ENCODE measurements around the gene AASS. TPM values are rescaled to one million over a fixed set of nuclear protein-coding genes. Genes with fewer than 3 reads are reported as not detected.

The AASS gene
- total RNA-seq, 2 experiments from 2014 or later: not detected

DNA sequence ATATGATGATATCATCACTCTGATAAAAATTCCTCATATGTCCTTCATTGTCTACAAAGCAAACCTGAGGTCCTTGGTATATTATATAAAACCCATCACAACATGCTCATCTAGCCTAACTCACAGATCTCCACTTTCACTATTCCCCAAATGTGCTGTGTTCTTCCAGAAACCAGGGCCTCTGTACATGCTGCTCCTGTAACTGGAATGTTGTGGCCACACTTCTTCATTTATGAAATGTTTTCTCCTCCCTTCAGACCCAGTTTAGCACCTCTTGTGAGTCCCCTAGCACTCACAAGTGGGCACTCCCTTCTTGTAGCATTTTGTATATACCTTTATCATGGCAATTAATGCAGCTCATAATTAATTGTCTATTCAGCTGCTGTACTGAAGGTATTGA lies 61.9 kb downstream of the AASS start:
- no peak overlapping the region for H3K4me2 ChIP-seq (ENCODE audit: low read length)
- no TSS peak for BruUV-seq (replicated peaks)
- no peak for TF ChIP-seq EZH2phosphoT487 (IDR thresholded peaks at IDR 0.05; ENCODE audit: borderline replicate concordance, low read depth, low read length)
- TF ChIP-seq, protein P1, sequence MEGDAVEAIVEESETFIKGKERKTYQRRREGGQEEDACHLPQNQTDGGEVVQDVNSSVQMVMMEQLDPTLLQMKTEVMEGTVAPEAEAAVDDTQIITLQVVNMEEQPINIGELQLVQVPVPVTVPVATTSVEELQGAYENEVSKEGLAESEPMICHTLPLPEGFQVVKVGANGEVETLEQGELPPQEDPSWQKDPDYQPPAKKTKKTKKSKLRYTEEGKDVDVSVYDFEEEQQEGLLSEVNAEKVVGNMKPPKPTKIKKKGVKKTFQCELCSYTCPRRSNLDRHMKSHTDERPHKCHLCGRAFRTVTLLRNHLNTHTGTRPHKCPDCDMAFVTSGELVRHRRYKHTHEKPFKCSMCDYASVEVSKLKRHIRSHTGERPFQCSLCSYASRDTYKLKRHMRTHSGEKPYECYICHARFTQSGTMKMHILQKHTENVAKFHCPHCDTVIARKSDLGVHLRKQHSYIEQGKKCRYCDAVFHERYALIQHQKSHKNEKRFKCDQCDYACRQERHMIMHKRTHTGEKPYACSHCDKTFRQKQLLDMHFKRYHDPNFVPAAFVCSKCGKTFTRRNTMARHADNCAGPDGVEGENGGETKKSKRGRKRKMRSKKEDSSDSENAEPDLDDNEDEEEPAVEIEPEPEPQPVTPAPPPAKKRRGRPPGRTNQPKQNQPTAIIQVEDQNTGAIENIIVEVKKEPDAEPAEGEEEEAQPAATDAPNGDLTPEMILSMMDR (conservative IDR thresholded peaks at IDR 0.05; ENCODE audit: low read length): no peak
- H3K4me3 ChIP-seq (ENCODE audit: low read depth, low read length, poor library complexity, severe bottlenecking): no peak overlapping the region
- H4K20me1 ChIP-seq (ENCODE audit: insufficient read depth, low read length): no peaks in the 10 kb centered on the region
- no peaks in the 10 kb centered on the region for H3K79me2 ChIP-seq (ENCODE audit: insufficient read depth, low read depth, low read length)
- H3K9me3 ChIP-seq (ENCODE audit: low read length): no peaks in the 10 kb centered on the region
- ChIA-PET CTCF (ENCODE audit: unreplicated experiment) (no interaction called here), POLR2A (interaction anchor here (1.4 kb wide), 1 partner anchor 11 kb away, joined by 4 read pairs; no protein-coding TSS in a partner anchor)
- DNase-seq (ENCODE audit: low spot score): no peak
- no peaks in the 10 kb centered on the region for H3K36me3 ChIP-seq (ENCODE audit: insufficient read depth, low read length)
- no peak overlapping the region for H3K27ac ChIP-seq (ENCODE audit: low read depth, low read length, poor library complexity, severe bottlenecking)
- H2AFZ ChIP-seq (ENCODE audit: low read length): no peak overlapping the region
- no peaks in the 10 kb centered on the region for H3K9me2 ChIP-seq (ENCODE audit: insufficient read depth, low read length)
- intact Hi-C loops (cut with micrococcal nuclease; ENCODE audit: unreplicated experiment): no loop called here
- H3K4me1 ChIP-seq (ENCODE audit: insufficient read depth, low read length, poor library complexity, severe bottlenecking): no peaks in the 10 kb centered on the region

DNA sequence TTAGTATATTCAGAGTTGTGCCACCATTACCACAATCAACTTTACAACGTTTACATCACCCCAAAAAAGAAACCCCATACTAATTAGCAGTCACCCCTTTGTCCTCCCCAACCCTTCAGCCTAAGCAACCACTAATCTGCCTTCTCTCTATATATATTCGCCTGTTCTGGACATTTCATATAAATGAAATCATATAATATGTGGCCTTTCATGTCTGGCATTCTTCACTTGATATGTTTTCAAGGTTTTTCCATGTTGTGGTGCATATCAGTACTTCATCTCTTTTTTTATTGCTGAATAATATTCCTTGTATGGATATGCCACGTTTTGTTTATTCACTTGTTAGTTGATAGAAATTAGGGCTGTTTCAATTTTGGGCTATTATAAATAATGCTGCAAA lies 70.4 kb downstream of the AASS start:
- no peak overlapping the region for H3K27ac ChIP-seq (ENCODE audit: low read depth, low read length, poor library complexity, severe bottlenecking)
- H3K4me2 ChIP-seq (ENCODE audit: low read length): no peak overlapping the region
- no TSS peak for BruUV-seq (replicated peaks)
- POLR2A ChIA-PET: no interaction called here
- H3K36me3 ChIP-seq (ENCODE audit: insufficient read depth, low read length): no peaks in the 10 kb centered on the region
- no peak for DNase-seq (ENCODE audit: low spot score)
- no peak for TF ChIP-seq EZH2phosphoT487 (IDR thresholded peaks at IDR 0.05; ENCODE audit: borderline replicate concordance, low read depth, low read length)
- TF ChIP-seq, protein P1 (conservative IDR thresholded peaks at IDR 0.05; ENCODE audit: low read length): no peak
- H2AFZ ChIP-seq (ENCODE audit: low read length): no peak overlapping the region
- H3K79me2 ChIP-seq (ENCODE audit: insufficient read depth, low read depth, low read length): no peaks in the 10 kb centered on the region
- intact Hi-C loops (cut with micrococcal nuclease; ENCODE audit: unreplicated experiment): no loop called here
- no peak overlapping the region for H3K4me3 ChIP-seq (ENCODE audit: low read depth, low read length, poor library complexity, severe bottlenecking)
- no peaks in the 10 kb centered on the region; the same call in 1 of the 2 replicates for H4K20me1 ChIP-seq (ENCODE audit: insufficient read depth, low read length)
- CTCF ChIA-PET (ENCODE audit: unreplicated experiment): no interaction called here
- no peaks in the 10 kb centered on the region for H3K9me2 ChIP-seq (ENCODE audit: insufficient read depth, low read length)
- H3K9me3 ChIP-seq (ENCODE audit: low read length): no peaks in the 10 kb centered on the region
- no peaks in the 10 kb centered on the region for H3K4me1 ChIP-seq (ENCODE audit: insufficient read depth, low read length, poor library complexity, severe bottlenecking)

DNA sequence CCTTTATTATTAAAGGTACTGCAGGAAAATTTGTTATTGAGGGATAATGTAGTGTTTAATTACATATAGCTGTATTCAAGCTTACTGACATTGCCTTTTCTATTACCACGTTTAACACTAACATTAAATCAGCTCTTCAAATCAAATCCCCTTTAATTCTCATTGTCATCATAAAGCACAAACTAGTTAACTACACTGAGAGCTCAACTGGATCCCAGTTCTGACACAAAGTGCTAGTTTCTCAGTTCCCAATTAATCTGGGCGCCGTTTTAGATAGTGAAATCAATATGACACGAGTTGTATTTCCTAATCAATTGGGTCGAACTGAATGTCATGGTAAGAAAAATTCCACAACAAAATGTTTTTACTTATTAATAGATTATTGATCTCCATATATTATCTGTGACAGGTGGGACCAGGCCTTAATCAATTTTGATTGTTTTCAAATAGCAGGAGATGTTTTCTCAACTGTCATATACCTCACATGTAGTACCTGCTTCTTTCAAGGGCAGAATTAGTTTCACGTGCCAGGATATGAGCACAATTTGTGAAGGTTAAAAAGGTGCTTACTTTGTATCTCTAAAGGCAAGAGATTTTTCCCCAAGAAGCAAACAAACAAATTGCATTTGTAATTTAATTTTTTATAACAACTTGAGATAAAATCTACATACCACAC lies 71.0 kb downstream of the AASS start:
- Histone ChIP-seq H3K27ac (ENCODE audit: low read depth, low read length, poor library complexity, severe bottlenecking) (no peak overlapping the region), H3K36me3 (ENCODE audit: insufficient read depth, low read length) (no peaks in the 10 kb centered on the region), H4K20me1 (ENCODE audit: insufficient read depth, low read length) (no peaks in the 10 kb centered on the region; the same call in 1 of the 2 replicates), H3K9me3 (ENCODE audit: low read length) (no peaks in the 10 kb centered on the region), H3K79me2 (ENCODE audit: insufficient read depth, low read depth, low read length) (no peaks in the 10 kb centered on the region), H2AFZ (ENCODE audit: low read length) (no peak overlapping the region), H3K4me2 (ENCODE audit: low read length) (no peak overlapping the region), H3K4me3 (ENCODE audit: low read depth, low read length, poor library complexity, severe bottlenecking) (no peak overlapping the region), H3K4me1 (ENCODE audit: insufficient read depth, low read length, poor library complexity, severe bottlenecking) (no peaks in the 10 kb centered on the region), H3K9me2 (ENCODE audit: insufficient read depth, low read length) (no peaks in the 10 kb centered on the region)
- intact Hi-C loops (cut with micrococcal nuclease; ENCODE audit: unreplicated experiment): no loop called here
- TF ChIP-seq EZH2phosphoT487 (IDR thresholded peaks at IDR 0.05; ENCODE audit: borderline replicate concordance, low read depth, low read length): no peak
- TF ChIP-seq, protein P1 (conservative IDR thresholded peaks at IDR 0.05; ENCODE audit: low read length): no peak
- ChIA-PET CTCF (ENCODE audit: unreplicated experiment) (no interaction called here), POLR2A (interaction anchor here (0.6 kb wide), 1 partner anchor 45 kb away, joined by 3 read pairs; no protein-coding TSS in a partner anchor)
- no TSS peak for BruUV-seq (replicated peaks)
- no peak for DNase-seq (ENCODE audit: low spot score)
